GM19468 (cell line): ENCODE measurements around the gene CA14.
"Not testable (repeated sequence)": the region's sequence is repeated elsewhere in the genome, so short reads cannot be mapped to it uniquely, and the experiment has no call there.

Source experiments
- ATAC-seq: cut with Tn5 transposase; IDR thresholded peaks from one replicate; pipeline ENCODE4 v1.9.1; 2021; ENCODE audit warnings: mild to moderate bottlenecking, moderate library complexity, moderate number of reproducible peaks; ENCODE audit not compliant: unreplicated experiment; ENCODE audit errors: extremely low read depth

CA14 gene

GRCh38 chr1:150257624-150258585 is at the start of gene CA14:
CA14 (plus strand) TSS chr1:150257774; CDS start chr1:150258129, 355 bp downstream.
- no peak for ATAC-seq

- not testable (repeated sequence) for ATAC-seq
Measured at GRCh38 chr1:150208460-150208859, 49.1 kb upstream of the CA14 start.

GRCh38 chr1:150210091-150210490 is 47.5 kb upstream of the CA14 start:
- no peak for ATAC-seq

- ATAC-seq, result no peak
Measured at GRCh38 chr1:150210706-150211105, 46.9 kb upstream of the CA14 start.

- ATAC-seq, result no peak
Measured at GRCh38 chr1:150212070-150212469, 45.5 kb upstream of the CA14 start.

- no peak for ATAC-seq
Measured at GRCh38 chr1:150213170-150214098, 44.1 kb upstream of the CA14 start.

- not testable (repeated sequence) for ATAC-seq
Measured at GRCh38 chr1:150214099-150214756, 43.3 kb upstream of the CA14 start.

GRCh38 chr1:150215855-150216254 is 41.7 kb upstream of the CA14 start:
- ATAC-seq, result not testable (repeated sequence)

- no peak for ATAC-seq
Measured at GRCh38 chr1:150221552-150221951, 36.0 kb upstream of the CA14 start.

GRCh38 chr1:150224983-150225382 is 32.6 kb upstream of the CA14 start:
- ATAC-seq, result no peak

- ATAC-seq, result no peak
Measured at GRCh38 chr1:150225546-150225945, 32.0 kb upstream of the CA14 start.

- ATAC-seq, result no peak
Measured at GRCh38 chr1:150226486-150226885, 31.1 kb upstream of the CA14 start.

- no peak for ATAC-seq
Measured at GRCh38 chr1:150227228-150227627, 30.3 kb upstream of the CA14 start.

- not testable (repeated sequence) for ATAC-seq
Measured at GRCh38 chr1:150228246-150228645, 29.3 kb upstream of the CA14 start.

- not testable (repeated sequence) for ATAC-seq
Measured at GRCh38 chr1:150232921-150233320, 24.7 kb upstream of the CA14 start.

GRCh38 chr1:150233359-150234308 is 23.9 kb upstream of the CA14 start:
- ATAC-seq, result no peak

GRCh38 chr1:150234309-150234565 is 23.3 kb upstream of the CA14 start:
- ATAC-seq, result no peak

- peak; percentile 13 for ATAC-seq
Measured at GRCh38 chr1:150234566-150235293, 22.8 kb upstream of the CA14 start.
